ENCODE data around the gene BBS12.

The BBS12 gene

DNA sequence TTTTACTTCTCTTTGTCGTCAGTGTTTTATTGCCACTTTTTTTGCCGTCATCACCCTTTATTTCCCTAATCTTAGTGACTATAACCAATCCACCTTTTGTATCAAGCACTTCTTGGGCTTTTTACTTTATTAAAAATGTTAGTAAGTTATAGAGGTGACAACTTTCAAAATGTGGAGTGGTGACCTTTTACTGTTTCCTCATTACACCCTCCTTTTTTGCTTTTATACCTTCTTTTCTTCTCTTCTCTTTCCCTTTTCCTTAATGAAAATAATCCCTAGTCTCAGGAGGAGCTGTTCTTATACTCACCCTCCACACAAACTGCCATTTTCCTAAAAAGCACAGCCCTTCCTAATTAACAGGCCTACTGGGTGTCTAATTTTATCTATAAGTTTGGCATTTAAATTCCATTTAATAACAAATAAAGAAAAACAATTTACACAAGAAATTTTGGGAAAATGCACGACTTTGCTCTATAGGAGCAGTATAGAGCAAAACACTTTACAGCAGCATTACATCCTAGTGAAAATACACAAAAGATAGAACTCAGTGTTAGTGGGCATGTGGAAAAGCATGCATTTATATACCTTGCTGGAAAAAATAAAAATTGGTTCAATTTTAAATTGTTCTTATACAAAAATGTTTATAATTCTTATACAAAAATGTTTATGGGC, 27.3 kb downstream of the BBS12 start:
- no peaks in the 10 kb centered on the region for H3K9me3 ChIP-seq (ENCODE audit: insufficient read depth, low read length)
- H3K4me3 ChIP-seq (ENCODE audit: insufficient read depth, low read length, poor library complexity, severe bottlenecking) = no peak overlapping the region
- H3K79me2 ChIP-seq (ENCODE audit: insufficient read depth, low read length) = no peaks in the 10 kb centered on the region
- H3F3A ChIP-seq (ENCODE audit: insufficient read depth) = no peaks in the 10 kb centered on the region
- no peaks in the 10 kb centered on the region for H4K20me1 ChIP-seq (ENCODE audit: low read depth, low read length)
- H3K9me2 ChIP-seq (replicated peaks; ENCODE audit: insufficient read depth, low read length) = no peaks in the 10 kb centered on the region
- no peak overlapping the region for H3K9ac ChIP-seq (ENCODE audit: low read length)
- TF ChIP-seq EZH2phosphoT487 (conservative IDR thresholded peaks at IDR 0.05; ENCODE audit: low read length) (no peak), CTCF (IDR thresholded peaks at IDR 0.05; ENCODE audit: insufficient read depth, low read length, poor library complexity, severe bottlenecking) (no peak)
- no peak overlapping the region for H3K4me2 ChIP-seq (ENCODE audit: low read depth, low read length, poor library complexity, severe bottlenecking)
- no peaks in the 10 kb centered on the region for H3K27me3 ChIP-seq (ENCODE audit: low read length)
- no peaks in the 10 kb centered on the region for H3K36me3 ChIP-seq (ENCODE audit: low read length)
- H2AFZ ChIP-seq (ENCODE audit: low read depth, low read length, severe bottlenecking) = no peak overlapping the region
- no peak overlapping the region for H3K27ac ChIP-seq (ENCODE audit: low read depth, low read length)

DNA sequence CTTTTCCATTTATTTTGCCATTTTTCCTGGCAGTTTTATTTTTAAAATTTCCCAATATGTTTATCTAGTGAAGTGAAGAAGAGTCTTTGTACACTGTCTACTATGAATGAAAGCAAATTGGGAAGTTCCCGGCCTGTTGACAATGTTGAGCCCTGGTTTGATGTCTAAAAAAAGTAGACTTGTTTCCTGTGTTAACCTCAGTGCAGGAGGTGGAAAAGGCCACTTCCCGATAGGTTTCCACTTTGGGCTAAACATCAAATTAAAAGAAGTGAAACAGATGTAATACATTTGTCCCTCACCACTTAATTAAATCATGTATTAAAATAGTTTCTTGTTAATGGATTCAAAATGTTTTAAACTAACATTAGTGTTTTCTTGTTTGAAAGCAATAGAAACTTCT, 30.0 kb downstream of the BBS12 start:
- Histone ChIP-seq H3K9ac (ENCODE audit: low read length) (no peak overlapping the region), H3K9me3 (ENCODE audit: insufficient read depth, low read length) (no peaks in the 10 kb centered on the region), H3K27ac (ENCODE audit: low read depth, low read length) (no peak overlapping the region), H3F3A (ENCODE audit: insufficient read depth) (no peaks in the 10 kb centered on the region), H3K36me3 (ENCODE audit: low read length) (no peaks in the 10 kb centered on the region), H2AFZ (ENCODE audit: low read depth, low read length, severe bottlenecking) (no peak overlapping the region), H3K4me3 (ENCODE audit: insufficient read depth, low read length, poor library complexity, severe bottlenecking) (no peak overlapping the region), H4K20me1 (ENCODE audit: low read depth, low read length) (no peaks in the 10 kb centered on the region), H3K79me2 (ENCODE audit: insufficient read depth, low read length) (no peaks in the 10 kb centered on the region), H3K4me2 (ENCODE audit: low read depth, low read length, poor library complexity, severe bottlenecking) (no peak overlapping the region), H3K9me2 (replicated peaks; ENCODE audit: insufficient read depth, low read length) (no peaks in the 10 kb centered on the region), H3K27me3 (ENCODE audit: low read length) (no peaks in the 10 kb centered on the region)
- TF ChIP-seq EZH2phosphoT487 (conservative IDR thresholded peaks at IDR 0.05; ENCODE audit: low read length) = no peak
- TF ChIP-seq CTCF (IDR thresholded peaks at IDR 0.05; ENCODE audit: insufficient read depth, low read length, poor library complexity, severe bottlenecking) = no peak

DNA sequence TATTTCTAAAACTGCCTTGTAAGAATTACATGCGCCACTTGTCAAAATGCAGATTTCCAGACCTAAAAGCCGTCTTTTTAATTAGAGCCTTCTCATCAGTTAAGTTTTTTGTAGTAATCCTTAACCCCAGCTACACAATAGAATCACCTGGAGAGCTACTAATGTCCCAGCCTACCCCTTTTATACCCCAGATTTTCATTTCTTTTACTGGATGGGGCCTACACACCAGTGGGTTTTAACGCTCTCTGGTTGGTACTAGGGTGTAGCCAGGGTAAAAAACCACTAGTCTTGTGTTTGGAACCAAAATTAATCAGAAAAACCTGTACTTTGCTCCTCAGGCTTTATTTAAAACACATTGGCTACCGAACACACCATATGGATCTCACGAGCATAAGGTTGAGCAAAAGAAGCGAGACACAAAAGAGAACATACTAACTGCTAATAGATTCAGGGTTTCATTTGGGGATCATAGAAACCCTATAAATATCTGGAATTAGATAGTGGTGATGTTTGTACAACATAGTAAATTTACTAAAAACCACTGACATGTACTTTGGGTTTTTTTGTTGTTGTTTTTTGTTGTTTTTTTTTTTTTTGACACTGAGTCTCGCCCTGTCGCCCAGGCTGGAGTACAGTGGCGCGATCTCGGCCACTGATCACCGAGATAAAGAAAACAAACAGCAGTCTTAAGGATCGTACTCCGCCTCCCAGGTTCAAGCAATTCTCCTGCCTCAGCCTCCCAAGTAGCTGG, 30.6 kb downstream of the BBS12 start:
- H3K27me3 ChIP-seq (ENCODE audit: low read length) = no peaks in the 10 kb centered on the region
- no peaks in the 10 kb centered on the region for H3K9me3 ChIP-seq (ENCODE audit: insufficient read depth, low read length)
- H3K9me2 ChIP-seq (replicated peaks; ENCODE audit: insufficient read depth, low read length) = no peaks in the 10 kb centered on the region
- no peak overlapping the region for H3K9ac ChIP-seq (ENCODE audit: low read length)
- no peak overlapping the region for H3K4me3 ChIP-seq (ENCODE audit: insufficient read depth, low read length, poor library complexity, severe bottlenecking)
- no peaks in the 10 kb centered on the region for H3F3A ChIP-seq (ENCODE audit: insufficient read depth)
- H3K4me2 ChIP-seq (ENCODE audit: low read depth, low read length, poor library complexity, severe bottlenecking) = no peak overlapping the region
- TF ChIP-seq CTCF (IDR thresholded peaks at IDR 0.05; ENCODE audit: insufficient read depth, low read length, poor library complexity, severe bottlenecking) (no peak), EZH2phosphoT487 (conservative IDR thresholded peaks at IDR 0.05; ENCODE audit: low read length) (no peak)
- H3K27ac ChIP-seq (ENCODE audit: low read depth, low read length) = no peak overlapping the region
- H3K36me3 ChIP-seq (ENCODE audit: low read length) = no peaks in the 10 kb centered on the region
- no peaks in the 10 kb centered on the region for H4K20me1 ChIP-seq (ENCODE audit: low read depth, low read length)
- no peaks in the 10 kb centered on the region for H3K79me2 ChIP-seq (ENCODE audit: insufficient read depth, low read length)
- H2AFZ ChIP-seq (ENCODE audit: low read depth, low read length, severe bottlenecking) = no peak overlapping the region

Data from SU-DHL-6 (cell line).